ENCODE measurements around the gene C22orf39.

Gene C22orf39

GRCh38 chr22:19477321-19478044 lies 30.0 kb upstream of the C22orf39 start:
- DNase-seq (ENCODE audit: low spot score) = no peak

- no peak for DNase-seq (ENCODE audit: low spot score)
Measured at GRCh38 chr22:19476023-19476422, 28.5 kb upstream of the C22orf39 start.

- DNase-seq (ENCODE audit: low spot score) = no peak
Measured at GRCh38 chr22:19473578-19473977, 26.1 kb upstream of the C22orf39 start.

- DNase-seq (ENCODE audit: low spot score) = no peak
Measured at GRCh38 chr22:19472233-19472632, 24.7 kb upstream of the C22orf39 start.

GRCh38 chr22:19471572-19471971 lies 24.1 kb upstream of the C22orf39 start:
- DNase-seq (ENCODE audit: low spot score) = no peak

- DNase-seq (ENCODE audit: low spot score) = no peak
Measured at GRCh38 chr22:19470010-19470409, 22.5 kb upstream of the C22orf39 start.

GRCh38 chr22:19469421-19469820 lies 21.9 kb upstream of the C22orf39 start:
- DNase-seq (ENCODE audit: low spot score) = no peak

GRCh38 chr22:19467912-19468311 lies 20.4 kb upstream of the C22orf39 start:
- DNase-seq (ENCODE audit: low spot score) = no peak

GRCh38 chr22:19466848-19467752 lies 19.6 kb upstream of the C22orf39 start:
- no peak for DNase-seq (ENCODE audit: low spot score)

GRCh38 chr22:19466126-19466716 lies 18.7 kb upstream of the C22orf39 start:
- no peak for DNase-seq (ENCODE audit: low spot score)

GRCh38 chr22:19464975-19465374 lies 17.5 kb upstream of the C22orf39 start:
- no peak for DNase-seq (ENCODE audit: low spot score)

- no peak for DNase-seq (ENCODE audit: low spot score)
Measured at GRCh38 chr22:19464546-19464945, 17.0 kb upstream of the C22orf39 start.

- DNase-seq (ENCODE audit: low spot score) = peak; percentile 32
Measured at GRCh38 chr22:19463491-19464469, 16.3 kb upstream of the C22orf39 start.

GRCh38 chr22:19463008-19463407 lies 15.5 kb upstream of the C22orf39 start:
- DNase-seq (ENCODE audit: low spot score) = no peak

GRCh38 chr22:19461506-19461905 lies 14.0 kb upstream of the C22orf39 start:
- no peak for DNase-seq (ENCODE audit: low spot score)

- no peak for DNase-seq (ENCODE audit: low spot score)
Measured at GRCh38 chr22:19460036-19460435, 12.5 kb upstream of the C22orf39 start.

GRCh38 chr22:19457828-19458428 lies 10.4 kb upstream of the C22orf39 start:
- DNase-seq (ENCODE audit: low spot score) = no peak

GRCh38 chr22:19456541-19456940 lies 9.0 kb upstream of the C22orf39 start:
- DNase-seq (ENCODE audit: low spot score) = no peak

- DNase-seq (ENCODE audit: low spot score) = no peak
Measured at GRCh38 chr22:19455585-19456370, 8.3 kb upstream of the C22orf39 start.

GRCh38 chr22:19455033-19455432 lies 7.5 kb upstream of the C22orf39 start:
- DNase-seq (ENCODE audit: low spot score) = no peak

Measured in GM03348 (cell line).